HG02970 (cell line): Measurements from ENCODE around the gene APBB2.

Source experiments
- ATAC-seq: cut with Tn5 transposase; IDR thresholded peaks from one replicate; pipeline ENCODE4 v1.9.1; 2021; ENCODE audit warnings: mild to moderate bottlenecking, moderate library complexity, moderate number of reproducible peaks; ENCODE audit not compliant: unreplicated experiment, low FRiP score

Gene APBB2

GRCh38 chr4:40954088-40954668, 260.2 kb downstream of the APBB2 start:
- ATAC-seq = no peak

DNA sequence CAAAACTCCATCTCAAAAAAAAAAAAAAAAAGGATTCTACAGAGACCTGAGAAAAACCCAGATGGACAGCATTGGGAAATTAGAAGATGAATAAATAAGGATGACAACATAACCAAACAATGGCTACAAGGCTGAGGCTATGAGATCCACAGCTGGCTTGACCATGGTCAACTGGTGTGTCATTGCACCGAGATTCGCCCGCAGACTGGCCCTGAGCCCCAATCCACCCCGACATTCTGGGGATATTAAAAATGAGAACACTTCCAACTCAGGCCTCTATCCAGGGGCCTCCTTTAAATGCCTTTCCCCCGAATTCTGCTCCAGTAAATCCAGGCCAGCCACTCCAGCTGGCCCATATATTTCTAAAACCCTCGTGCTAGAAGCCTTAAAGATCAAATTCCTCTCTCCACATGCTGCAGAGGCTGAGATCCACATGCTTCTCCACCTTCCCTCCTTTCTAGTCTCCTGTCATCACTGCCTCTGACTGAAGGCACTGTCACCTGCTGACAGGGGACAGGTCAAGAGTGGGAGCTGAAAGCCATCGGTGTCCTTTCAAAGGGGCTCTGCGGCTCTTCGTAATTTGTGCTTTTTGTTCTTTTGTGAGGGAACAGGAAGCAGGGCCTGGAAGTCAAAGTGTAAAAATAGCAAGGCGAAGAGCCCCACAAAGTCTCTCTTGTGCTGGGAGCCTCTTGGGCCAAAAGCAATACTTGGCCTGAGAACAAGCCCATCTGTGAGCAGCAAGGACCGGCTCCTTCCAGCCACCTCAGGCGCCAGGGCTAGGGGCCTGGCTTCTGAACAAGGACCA, 260.9 kb downstream of the APBB2 start:
- ATAC-seq = no peak

GRCh38 chr4:40952672-40953071, 261.7 kb downstream of the APBB2 start:
- no peak for ATAC-seq

DNA sequence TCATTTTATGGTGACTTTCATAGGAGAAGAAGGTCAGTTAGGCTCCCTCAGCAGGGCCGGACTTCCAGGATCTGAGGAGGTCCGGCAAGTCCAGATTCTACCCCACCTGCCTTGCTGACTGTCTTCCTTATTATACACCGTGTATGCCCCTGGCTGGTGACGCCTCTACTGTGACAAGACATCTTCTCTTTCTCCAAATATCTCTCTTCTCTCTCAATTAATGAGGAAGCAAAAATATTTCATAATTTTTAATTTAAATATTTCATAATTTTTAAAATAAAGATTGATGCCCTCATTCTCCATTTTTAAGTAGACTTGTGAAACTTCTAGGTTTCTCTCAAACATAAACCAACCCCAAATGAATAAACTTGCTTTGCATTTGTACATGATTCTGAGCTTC, 262.1 kb downstream of the APBB2 start:
- no peak for ATAC-seq

DNA sequence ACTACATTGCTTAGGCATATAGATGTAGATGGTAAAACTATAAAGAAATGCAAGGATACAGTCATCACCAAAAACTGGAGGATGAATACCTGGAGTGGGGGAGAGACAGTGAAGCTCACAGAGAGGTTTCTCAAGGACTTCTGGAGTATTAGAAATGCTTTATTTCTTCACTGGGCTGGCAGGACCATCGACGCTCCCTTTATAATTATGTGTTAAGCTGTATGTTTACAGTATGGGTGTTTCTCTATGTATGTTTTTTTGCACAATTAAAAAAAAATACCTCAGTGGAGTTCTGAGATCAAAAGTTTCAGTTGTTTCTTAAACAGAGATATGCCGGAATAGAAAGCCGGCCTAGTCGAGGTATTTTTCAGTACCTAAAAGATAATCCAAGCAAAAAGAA, 263.3 kb downstream of the APBB2 start:
- ATAC-seq = no peak

DNA sequence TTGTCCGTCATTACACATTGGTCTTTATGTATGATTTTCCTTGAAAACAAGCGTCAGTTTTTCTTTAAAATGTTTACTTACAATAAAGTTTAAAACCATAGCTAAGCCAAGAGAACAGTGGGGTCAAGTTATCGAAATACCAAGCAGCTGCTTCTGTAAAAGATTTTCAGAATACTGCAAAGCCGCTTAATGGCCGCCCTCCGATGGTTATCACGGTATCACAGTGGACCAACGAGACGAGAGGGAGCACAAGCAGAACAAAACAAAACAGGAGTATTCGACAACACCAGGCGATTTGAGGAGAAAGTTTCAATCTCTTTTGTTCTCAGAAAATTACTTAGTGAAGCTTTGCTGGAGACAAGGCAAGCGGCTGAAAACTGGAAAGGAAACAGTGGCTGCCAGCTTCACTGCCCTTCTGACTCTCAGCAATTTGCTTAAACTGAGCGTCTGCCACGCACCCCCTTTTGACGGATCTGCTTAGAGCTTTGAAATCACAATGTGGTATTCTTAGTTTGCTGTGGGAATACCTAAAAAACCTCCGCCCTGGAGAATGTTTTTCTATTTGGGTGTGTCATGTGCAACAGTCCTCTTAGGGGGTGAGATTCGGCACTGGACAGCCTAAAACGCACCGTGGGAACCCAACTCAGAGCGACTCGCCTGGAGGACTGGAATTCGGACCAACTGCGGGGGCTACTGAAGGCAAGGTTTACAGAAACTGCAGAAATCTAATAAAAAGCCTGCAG, 264.8 kb downstream of the APBB2 start:
- no peak for ATAC-seq

GRCh38 chr4:40948014-40948413, 266.3 kb downstream of the APBB2 start:
- no peak for ATAC-seq

DNA sequence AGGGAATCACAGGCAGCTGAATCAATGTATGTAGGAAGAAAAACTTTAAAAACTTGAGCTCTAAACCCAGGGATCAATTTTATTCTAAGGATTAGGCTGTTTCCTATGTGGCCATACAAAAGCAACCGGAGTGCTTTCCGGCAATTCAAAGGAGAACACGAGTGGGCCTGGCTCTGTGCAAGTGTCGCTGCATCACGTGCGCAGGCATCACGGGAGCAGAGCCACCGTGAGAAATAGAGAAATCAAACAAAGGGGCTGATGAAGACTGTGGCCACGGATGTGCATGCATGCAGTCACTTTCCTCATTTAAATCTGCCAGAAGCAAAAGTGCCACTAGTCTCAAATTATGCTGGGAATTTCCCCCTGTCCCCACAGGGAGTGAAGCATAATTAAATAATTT, 267.7 kb downstream of the APBB2 start:
- ATAC-seq = no peak

DNA sequence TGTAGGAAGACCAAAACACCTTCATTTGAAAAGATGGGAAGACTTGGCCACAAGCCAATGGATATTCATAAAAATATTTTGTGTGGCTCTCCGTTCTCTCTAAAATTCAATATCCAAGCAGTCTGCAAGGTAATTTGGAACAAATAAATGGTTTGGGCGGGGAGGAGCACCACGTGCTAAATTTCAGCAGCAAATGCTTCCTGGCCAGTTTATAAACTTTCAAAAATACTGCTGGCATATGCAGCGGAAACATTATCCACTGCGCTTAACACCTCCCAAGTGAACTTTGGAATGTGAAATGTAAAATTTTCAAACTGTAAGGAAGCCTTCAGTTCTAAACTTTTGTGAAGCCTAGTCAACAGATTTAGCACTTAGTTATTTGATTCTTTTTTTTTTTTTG, 273.6 kb downstream of the APBB2 start:
- ATAC-seq = no peak

GRCh38 chr4:40940317-40940741, 274.0 kb downstream of the APBB2 start:
- no peak for ATAC-seq

DNA sequence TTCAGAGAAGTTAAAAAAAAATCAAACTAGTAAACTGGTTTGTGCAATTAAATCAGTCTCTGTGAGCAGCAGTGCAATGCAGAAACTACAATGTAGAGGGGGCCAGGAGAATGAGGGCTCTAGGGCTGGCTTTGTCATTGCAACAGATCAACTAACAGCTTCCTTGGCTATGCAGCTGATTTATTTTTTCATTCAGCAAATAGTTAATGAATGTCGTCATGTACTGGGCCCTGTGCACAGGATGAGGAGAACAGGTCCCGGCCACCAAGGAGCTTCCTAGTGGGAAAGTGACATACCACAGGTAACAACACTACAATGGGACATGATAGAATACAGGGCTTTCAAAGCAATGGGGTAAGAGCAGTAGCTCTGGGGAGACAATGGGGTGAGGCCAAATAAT, 274.5 kb downstream of the APBB2 start:
- ATAC-seq = no peak

DNA sequence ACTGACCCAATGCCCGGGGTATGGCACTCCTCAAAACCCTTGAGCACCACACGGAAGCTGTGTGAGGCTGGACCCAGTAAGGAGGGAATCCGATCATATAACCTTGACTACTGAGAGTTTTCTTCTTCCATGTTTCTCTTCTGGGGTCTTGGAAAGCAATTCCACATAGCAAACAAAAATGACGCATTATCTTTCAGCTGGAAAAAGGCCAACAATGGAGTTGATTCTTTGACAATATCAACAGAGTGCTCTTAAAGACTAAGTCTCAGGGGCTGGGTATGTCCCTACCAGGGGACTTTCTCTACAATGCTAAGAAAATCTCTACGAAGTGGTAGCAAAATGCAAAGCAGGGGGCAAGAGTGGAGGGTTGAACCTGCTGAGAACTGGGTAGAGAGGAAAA, 276.0 kb downstream of the APBB2 start:
- no peak for ATAC-seq

DNA sequence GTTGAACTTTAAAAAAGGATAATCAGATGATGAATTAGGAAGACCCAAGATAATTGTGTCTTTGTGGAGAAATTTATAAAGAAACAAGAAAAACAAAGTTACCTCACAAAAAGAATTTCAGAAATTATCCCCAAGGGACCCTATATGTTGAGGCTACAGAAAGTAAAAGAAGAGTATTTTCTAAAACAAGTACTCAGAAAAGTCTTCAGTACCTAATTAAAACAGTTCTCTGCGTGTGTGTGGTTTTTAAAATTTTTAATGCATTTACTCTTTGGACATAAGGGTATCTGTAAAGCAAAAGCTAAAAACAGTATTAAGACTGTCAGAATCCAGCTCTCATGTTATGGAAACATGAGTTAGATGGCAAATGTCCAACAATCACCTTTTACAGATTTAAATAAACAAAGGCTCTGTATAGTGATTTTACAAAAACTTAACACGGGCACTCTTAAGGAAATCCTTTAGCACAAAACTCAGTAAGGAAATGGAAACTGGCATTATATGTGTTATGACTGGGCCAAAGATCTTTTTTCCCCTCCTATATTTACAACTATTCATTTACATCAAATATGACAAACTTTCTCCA, 277.1 kb downstream of the APBB2 start:
- no peak for ATAC-seq

GRCh38 chr4:40934676-40935075, 279.7 kb downstream of the APBB2 start:
- no peak for ATAC-seq

- no peak for ATAC-seq
These were observed 280.9 kb downstream of the APBB2 start for GRCh38 chr4:40933272-40934053.

- no peak for ATAC-seq
These were observed 282.5 kb downstream of the APBB2 start for GRCh38 chr4:40931841-40932240.

DNA sequence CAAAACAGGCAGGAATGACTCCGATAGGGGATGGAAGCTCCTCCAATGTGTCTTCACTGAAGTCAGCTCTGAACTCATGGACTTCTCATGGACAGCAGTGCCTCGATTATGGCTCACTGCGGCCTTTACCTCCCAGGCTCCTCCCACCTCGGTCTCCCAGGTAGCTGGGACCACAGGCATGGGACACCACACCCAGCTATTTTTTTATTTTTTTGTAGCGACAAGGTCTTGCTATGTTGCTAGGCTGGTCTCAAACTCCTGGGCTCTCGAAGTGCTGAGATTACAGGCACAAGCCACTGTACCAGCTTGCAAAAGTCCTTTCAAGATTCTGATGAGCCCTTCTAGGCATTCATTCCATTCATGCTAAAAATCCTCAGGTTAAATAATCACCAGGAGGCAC, 283.1 kb downstream of the APBB2 start:
- ATAC-seq = no peak

DNA sequence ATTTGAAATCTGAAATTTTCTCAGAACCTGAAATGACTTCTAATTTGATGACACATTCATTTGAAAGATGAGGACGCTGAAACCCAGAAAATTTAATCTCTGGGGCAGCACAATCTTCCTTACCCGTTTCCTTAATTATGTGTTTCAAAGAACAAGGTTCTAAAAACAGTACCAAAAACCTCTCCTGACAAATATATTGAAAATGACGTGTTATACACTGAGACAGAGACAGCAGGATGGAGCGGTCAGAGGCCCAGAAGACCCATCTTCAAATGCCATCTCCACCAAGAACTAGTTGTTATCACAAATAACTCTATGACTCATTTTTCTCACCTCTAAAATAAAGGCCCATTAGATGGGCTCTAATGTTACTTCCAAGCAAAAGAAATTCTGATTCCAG, 287.3 kb downstream of the APBB2 start:
- ATAC-seq = no peak

GRCh38 chr4:40924793-40925117, 289.6 kb downstream of the APBB2 start:
- ATAC-seq = no peak

- ATAC-seq = no peak
These were observed 290.1 kb downstream of the APBB2 start for GRCh38 chr4:40924096-40924792.
